ENCODE data around the gene TRIM14. TPM values are rescaled to one million over a fixed set of nuclear protein-coding genes. Genes with fewer than 3 reads are reported as not detected.
"Not testable (repeated sequence)": the region's sequence is repeated elsewhere in the genome, so short reads cannot be mapped to it uniquely, and the experiment has no call there.

The TRIM14 gene
- total RNA-seq, 1 donor from 2014 or later: 37.2 TPM

DNA sequence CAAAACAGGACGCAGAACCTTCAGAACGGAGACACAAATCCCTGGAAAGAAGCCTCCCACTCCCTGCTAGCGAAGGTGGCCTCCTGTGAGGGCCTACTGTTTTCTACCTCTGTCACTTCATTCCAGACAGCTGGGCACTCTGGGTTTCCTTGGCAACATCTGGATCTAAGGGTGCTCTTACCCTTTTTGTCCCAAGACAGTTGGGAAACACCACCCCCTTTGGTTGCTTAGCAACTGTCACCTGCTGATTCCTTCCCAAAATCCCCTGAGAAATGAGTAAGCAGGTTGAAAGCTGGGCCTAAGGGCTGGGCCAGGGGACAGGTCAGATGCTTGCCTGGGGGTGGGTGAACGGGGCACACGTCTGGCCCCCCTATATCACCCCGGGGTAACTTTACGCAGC is 33.1 kb downstream of the TRIM14 start:
- DNase-seq (ENCODE audit: low spot score) (no peak), ATAC-seq (no peak)

DNA sequence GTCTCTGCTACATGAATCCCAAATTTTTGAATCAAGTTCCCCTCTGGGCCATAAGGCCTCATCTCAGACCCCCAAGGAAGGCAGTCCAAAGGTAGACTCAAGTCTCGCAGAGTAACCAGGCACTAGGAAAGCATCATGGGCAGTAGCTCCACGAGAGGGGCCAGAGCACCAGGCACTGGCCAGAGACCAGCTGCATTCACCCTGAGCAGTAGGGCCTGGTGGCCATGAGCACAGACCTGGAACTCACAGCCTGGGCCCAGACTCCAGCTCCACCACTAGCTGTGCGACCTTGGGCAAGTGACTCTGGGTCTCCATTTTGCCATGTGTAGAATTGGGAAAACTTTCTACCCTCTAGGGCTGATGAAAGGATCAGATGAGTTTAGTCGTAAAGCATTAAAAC is 34.0 kb downstream of the TRIM14 start:
- no peak for ATAC-seq
- no peak for DNase-seq (ENCODE audit: low spot score)

- ATAC-seq (no peak), DNase-seq (ENCODE audit: low spot score) (no peak)
Measured at GRCh38 chr9:98084396-98084795, 34.6 kb downstream of the TRIM14 start.

GRCh38 chr9:98083566-98084183 is 35.3 kb downstream of the TRIM14 start:
- ATAC-seq (no peak), DNase-seq (ENCODE audit: low spot score) (no peak)

DNA sequence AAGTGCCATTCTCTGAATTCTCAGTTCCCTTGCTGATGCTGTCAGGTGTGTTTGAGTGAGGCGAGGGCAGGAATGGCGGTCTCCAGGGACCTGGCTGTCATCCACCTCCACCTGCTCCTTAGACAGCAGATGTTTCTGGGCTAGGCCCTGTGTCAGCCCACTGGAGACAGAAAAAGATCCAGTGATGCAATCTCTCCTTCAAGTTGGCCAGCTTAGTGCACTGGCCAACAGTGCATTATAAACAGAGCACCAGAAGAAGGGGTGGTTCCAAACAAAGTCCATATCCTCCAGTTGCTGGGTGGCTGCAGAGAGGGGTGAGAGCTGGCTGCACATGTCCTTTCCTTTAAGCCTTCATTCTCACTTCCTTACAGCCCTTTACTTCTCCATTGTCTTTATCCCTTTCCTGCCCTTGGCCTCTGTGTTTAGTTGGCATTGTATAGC is 35.9 kb downstream of the TRIM14 start:
- ATAC-seq (peak; percentile 86), DNase-seq (ENCODE audit: low spot score) (peak; percentile 65)

GRCh38 chr9:98081477-98082219 is 37.4 kb downstream of the TRIM14 start:
- DNase-seq (ENCODE audit: low spot score): peak; percentile 63
- ATAC-seq: peak; percentile 62

DNA sequence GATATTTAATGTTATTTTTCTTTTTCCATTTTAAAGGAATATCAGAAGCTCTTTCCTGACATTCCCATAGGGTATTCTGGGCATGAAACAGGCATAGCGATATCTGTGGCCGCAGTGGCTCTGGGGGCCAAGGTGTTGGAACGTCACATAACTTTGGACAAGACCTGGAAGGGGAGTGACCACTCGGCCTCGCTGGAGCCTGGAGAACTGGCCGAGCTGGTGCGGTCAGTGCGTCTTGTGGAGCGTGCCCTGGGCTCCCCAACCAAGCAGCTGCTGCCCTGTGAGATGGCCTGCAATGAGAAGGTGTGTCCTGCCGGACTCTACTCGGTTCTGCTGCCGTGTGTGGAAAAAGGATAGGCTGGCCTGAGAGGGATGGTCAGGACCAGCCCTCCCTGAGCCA is 38.2 kb downstream of the TRIM14 start:
- no peak for ATAC-seq
- DNase-seq (ENCODE audit: low spot score): no peak

- no peak for ATAC-seq
- no peak for DNase-seq (ENCODE audit: low spot score)
Measured at GRCh38 chr9:98080326-98080725, 38.7 kb downstream of the TRIM14 start.

- no peak for DNase-seq (ENCODE audit: low spot score)
- no peak for ATAC-seq
Measured at GRCh38 chr9:98078895-98079294, 40.1 kb downstream of the TRIM14 start.

DNA sequence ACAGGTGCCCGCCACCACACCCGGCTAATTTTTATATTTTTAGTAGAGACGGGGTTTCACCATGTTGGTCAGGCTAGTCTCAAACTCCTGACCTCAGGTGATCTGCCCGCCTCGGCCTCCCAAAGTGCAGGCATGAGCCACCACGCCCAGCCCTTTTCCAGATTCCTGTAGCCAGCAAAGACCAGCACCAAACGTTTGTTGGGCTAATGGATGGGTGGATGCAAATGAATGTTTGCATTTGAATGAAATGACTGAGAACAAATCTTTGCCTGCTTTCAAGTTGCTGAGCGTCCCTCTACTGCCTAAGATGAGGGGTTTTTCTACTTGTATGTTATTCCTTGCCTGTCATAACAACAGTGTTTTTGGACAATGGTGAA is 42.5 kb downstream of the TRIM14 start:
- not testable (repeated sequence) for DNase-seq (ENCODE audit: low spot score); ATAC-seq

DNA sequence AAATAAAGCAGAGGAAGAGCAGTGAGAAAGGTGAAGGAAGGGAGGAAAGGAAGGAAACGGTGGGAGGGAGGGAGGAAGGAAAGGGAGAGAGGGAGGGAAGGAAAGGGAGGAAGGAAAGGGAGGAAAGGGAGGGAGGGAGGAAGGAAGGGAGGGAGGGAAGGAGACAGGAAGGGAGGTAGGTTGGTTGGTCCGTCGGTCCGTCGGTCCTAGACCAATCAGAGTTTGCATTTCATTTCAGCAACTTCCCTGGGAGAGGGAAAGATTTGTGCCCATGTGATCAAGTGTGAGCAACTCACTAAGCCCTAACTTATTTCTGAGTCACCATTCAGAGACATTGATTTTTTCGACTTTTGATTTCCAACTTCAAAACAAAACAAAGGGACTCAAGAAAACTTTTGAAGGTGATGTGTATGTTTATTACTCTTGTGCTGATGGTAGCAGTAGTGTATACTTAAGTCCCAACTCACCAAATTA is 43.7 kb downstream of the TRIM14 start:
- no peak for DNase-seq (ENCODE audit: low spot score)

DNA sequence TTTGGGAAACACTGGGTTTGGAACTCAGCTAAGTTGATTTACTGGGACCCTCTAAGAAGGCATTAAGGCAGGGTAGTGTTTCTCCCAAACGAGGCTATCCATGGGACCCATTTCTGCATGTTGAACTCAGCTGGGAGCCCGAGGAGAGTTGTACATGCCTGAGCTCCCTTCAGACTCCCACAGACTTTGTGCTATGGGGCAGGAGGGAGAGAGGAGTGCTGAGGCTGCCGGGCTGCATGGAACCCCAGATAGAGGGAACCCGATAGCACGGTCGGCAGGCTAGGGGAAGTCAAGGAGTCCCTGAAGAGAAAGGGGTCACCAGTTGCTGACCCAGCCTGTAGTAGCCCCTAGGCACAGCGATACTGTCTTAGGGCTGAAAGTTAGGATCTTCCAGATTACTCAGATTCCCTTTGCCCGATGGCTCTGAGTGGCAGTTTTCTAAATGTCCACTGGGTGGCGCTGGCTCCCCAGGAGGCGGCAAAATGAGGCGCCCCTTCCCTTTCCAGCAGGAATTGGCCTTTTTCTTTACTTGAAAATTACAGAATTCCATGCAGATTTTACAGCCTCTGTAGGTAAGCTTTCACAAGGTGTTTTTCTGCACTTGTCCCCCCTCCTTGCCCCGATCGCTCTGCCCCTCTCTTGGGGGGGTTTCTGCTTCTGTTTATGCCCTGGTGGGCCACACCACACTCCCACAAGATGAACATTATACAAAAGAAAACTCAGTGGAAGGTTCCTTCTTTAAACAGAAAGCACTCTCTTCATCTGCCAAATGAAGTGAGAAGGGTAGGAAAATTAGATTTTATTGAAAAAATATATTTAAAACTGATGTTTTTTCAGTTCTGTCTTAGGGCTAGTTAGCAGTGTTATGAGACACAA is 44.7 kb downstream of the TRIM14 start:
- DNase-seq (ENCODE audit: low spot score) (peak; percentile 72), ATAC-seq (peak; percentile 82)

More for the DNA sequence above, 43.7 kb downstream of the TRIM14 start:
- peak; percentile 61 for ATAC-seq

DNA sequence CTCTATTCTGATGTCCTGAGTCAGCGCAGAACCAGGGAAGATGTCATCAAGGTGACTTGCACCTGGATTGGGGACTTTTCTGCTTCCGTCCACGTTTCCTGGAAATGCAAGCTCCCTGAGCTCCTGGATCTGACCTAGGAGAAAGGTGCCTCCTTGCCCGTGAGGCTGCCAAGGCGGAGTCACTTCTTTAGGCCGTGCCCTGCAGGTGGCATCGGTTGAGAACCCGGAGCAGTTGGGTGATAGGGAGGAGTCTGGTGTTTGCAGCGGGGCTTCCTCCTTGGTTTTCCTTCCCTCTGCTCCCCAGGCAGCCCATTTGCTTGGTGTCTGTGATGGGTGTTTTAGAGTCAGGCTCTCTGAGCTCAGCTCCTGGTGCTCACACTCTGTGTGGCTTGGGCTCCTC is 47.3 kb downstream of the TRIM14 start:
- DNase-seq (ENCODE audit: low spot score): no peak
- ATAC-seq: no peak

- DNase-seq (ENCODE audit: low spot score) (no peak), ATAC-seq (no peak)
Measured at GRCh38 chr9:98070704-98071103, 48.3 kb downstream of the TRIM14 start.

- ATAC-seq (no peak), DNase-seq (ENCODE audit: low spot score) (no peak)
Measured at GRCh38 chr9:98069551-98069950, 49.5 kb downstream of the TRIM14 start.

- ATAC-seq: no peak
- no peak for DNase-seq (ENCODE audit: low spot score)
Measured at GRCh38 chr9:98067184-98067583, 51.8 kb downstream of the TRIM14 start.

- ATAC-seq: peak; percentile 77
- DNase-seq (ENCODE audit: low spot score): no peak
Measured at GRCh38 chr9:98066235-98066634, 52.8 kb downstream of the TRIM14 start.

- ATAC-seq (no peak), DNase-seq (ENCODE audit: low spot score) (no peak)
Measured at GRCh38 chr9:98064623-98065392, 54.2 kb downstream of the TRIM14 start.

- ATAC-seq (no peak), DNase-seq (ENCODE audit: low spot score) (no peak)
Measured at GRCh38 chr9:98062161-98062560, 56.9 kb downstream of the TRIM14 start.

GRCh38 chr9:98057138-98057799 is 61.8 kb downstream of the TRIM14 start:
- ATAC-seq (no peak), DNase-seq (ENCODE audit: low spot score) (no peak)

All from left lobe of liver (tissue), 2 donors.